ENCODE data around the gene COX10.

DNA sequence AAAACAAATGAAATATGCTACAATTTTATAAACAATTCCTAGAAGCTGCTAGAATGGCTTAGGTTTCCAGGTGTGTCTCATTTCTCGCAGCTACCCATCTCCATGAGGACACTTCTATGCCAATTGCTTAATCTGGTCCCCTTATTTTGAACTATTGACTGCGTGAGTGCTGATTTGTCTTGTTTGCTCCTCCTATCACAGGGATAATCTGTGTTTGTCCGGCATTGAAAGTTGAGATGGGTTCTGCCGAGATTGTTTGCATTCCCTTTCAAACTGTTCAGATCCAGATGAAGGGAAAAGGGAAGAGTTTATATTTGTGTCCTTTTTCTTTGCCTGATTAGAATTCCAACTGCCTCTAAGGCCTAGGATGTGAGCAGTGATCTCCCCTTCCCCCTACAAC, 21.7 kb upstream of the COX10 start:
- TF ChIP-seq, protein P1, sequence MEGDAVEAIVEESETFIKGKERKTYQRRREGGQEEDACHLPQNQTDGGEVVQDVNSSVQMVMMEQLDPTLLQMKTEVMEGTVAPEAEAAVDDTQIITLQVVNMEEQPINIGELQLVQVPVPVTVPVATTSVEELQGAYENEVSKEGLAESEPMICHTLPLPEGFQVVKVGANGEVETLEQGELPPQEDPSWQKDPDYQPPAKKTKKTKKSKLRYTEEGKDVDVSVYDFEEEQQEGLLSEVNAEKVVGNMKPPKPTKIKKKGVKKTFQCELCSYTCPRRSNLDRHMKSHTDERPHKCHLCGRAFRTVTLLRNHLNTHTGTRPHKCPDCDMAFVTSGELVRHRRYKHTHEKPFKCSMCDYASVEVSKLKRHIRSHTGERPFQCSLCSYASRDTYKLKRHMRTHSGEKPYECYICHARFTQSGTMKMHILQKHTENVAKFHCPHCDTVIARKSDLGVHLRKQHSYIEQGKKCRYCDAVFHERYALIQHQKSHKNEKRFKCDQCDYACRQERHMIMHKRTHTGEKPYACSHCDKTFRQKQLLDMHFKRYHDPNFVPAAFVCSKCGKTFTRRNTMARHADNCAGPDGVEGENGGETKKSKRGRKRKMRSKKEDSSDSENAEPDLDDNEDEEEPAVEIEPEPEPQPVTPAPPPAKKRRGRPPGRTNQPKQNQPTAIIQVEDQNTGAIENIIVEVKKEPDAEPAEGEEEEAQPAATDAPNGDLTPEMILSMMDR (IDR thresholded peaks at IDR 0.05), result no peak
- no peak for TF ChIP-seq POLR2A (IDR thresholded peaks at IDR 0.05)

All from body of pancreas (tissue), 4 donors.